Stimulated activated CD4-positive, alpha-beta T cell treated with anti-CD3 and anti-CD28 coated beads, Interleukin-2, amount 100 ng/mL, for 4 hours (primary cell): Measurements from ENCODE around the gene AADACL4.
"Not testable (repeated sequence)": the region's sequence is repeated elsewhere in the genome, so short reads cannot be mapped to it uniquely, and the experiment has no call there.

Experiments
- DNase-seq: peaks from one replicate; pipeline ENCODE4 v3.0.0-alpha.2; 2020; ENCODE audit warnings: low read depth

AADACL4 gene

GRCh38 chr1:12712076-12712475 lies 68.2 kb downstream of the AADACL4 start:
- no peak for DNase-seq

- DNase-seq, result no peak
Measured at GRCh38 chr1:12712929-12713328, 69.0 kb downstream of the AADACL4 start.

GRCh38 chr1:12713651-12714050 lies 69.8 kb downstream of the AADACL4 start:
- DNase-seq, result not testable (repeated sequence)

- DNase-seq, result no peak
Measured at GRCh38 chr1:12714710-12715475, 71.0 kb downstream of the AADACL4 start.

- DNase-seq, result no peak
Measured at GRCh38 chr1:12715896-12716437, 72.1 kb downstream of the AADACL4 start, which contains the start of gene AADACL3. AADACL3 (plus strand) TSS chr1:12716110; CDS start chr1:12716177, 67 bp downstream.
